Tibial nerve (tissue), 4 donors: ENCODE data around the gene WRAP73. TPM values are rescaled to one million over a fixed set of nuclear protein-coding genes. Genes with fewer than 3 reads are reported as not detected.
A peak's percentile ranks its signal among the peaks of the same experiment; 100 is the strongest.

ENCODE experiments used
- DNase-seq, 2 donors: peaks; one replicate each; pipeline ENCODE4 v3.0.0-alpha.2; 2019; ENCODE audit warnings: low spot score in 2 of 2
- H3K27ac ChIP-seq, 4 donors: fragments of 200-600 bp; sonication (generic) in 3 of 4; one replicate each; pipeline ENCODE4 v1.5.1; 2017 to 2019; ENCODE audit warnings: mild to moderate bottlenecking in 1 of 4
- H3K27me3 ChIP-seq, 2 donors: fragments of 200-600 bp; sonication (generic) in 1 of 2; one replicate each; pipeline versions ENCODE4 v1.5.1 to v1.6.0; 2017 to 2019
- H3K36me3 ChIP-seq, 3 donors: fragments of 200-600 bp; sonication (generic); one replicate each; pipeline ENCODE4 v1.5.1; 2018 to 2019
- H3K4me1 ChIP-seq, 4 donors: fragments of 200-600 bp; sonication (generic) in 3 of 4; one replicate each; pipeline ENCODE4 v1.5.1; 2017 to 2019
- H3K4me3 ChIP-seq, 4 donors: fragments of 200-600 bp; sonication (generic) in 3 of 4; one replicate each; pipeline ENCODE4 v1.5.1; 2017 to 2019; ENCODE audit warnings: mild to moderate bottlenecking in 1 of 4, moderate library complexity in 1 of 4
- H3K9me3 ChIP-seq, 4 donors: fragments of 200-600 bp; sonication (generic) in 3 of 4; one replicate each; pipeline ENCODE4 v1.5.1; 2017 to 2019
- CTCF ChIP-seq, 5 experiments: fragments of 200-600 bp in 3 of 5; fragments of 450-650 bp in 2 of 5; sonication (generic) in 3 of 5; IDR thresholded peaks; one replicate each; pipeline ENCODE4 v1.5.1; 2016 to 2019; ENCODE audit warnings: antibody characterized with exemption in 5 of 5, mild to moderate bottlenecking in 3 of 5, moderate library complexity in 2 of 5
- EP300 ChIP-seq, 2 donors: sonication (generic); formaldehyde crosslinking; IDR thresholded peaks; one replicate each; pipeline ENCODE4 v1.6.1; 2017; ENCODE audit warnings: antibody characterized with exemption in 2 of 2, mild to moderate bottlenecking in 1 of 2
- POLR2A ChIP-seq, 2 donors: fragments of 450-650 bp; IDR thresholded peaks; one replicate each; pipeline ENCODE4 v1.6.1; 2017; ENCODE audit warnings: antibody characterized with exemption in 2 of 2, mild to moderate bottlenecking in 2 of 2, moderate library complexity in 2 of 2
- WGBS, 2 donors: methylation state at CpG; one replicate each; pipeline ENCODE4 v1.1.5; 2018; 5-methylcytosine and 5-hydroxymethylcytosine counted together
- total RNA-seq, 4 donors: library from RNA; depleted of rRNA; stranded (reverse); fragments of >200 nt; gene quantifications; one replicate each; pipeline ENCODE4 v1.1.0, GENCODE V29; 2016

The WRAP73 gene
- total RNA-seq, 4 donors from 2014 or later = 11.1 to 17.1 (median 12.9) TPM

- WGBS, 2 donors = 63 to 64% methylated on average over 20 of the region's 20 CpGs
- peaks cover 0 to 18% of the 10 kb centered on the region in 2 donors for H3K27me3 ChIP-seq
- no peaks in the 10 kb centered on the region for H3K36me3 ChIP-seq
- no peak for TF ChIP-seq POLR2A (IDR thresholded peaks at IDR 0.05)
- peak; percentile 39 to 53 (median 46) for TF ChIP-seq CTCF (IDR thresholded peaks at IDR 0.05)
- no peaks in the 10 kb centered on the region for H3K9me3 ChIP-seq
- H3K27ac ChIP-seq = no peak overlapping the region
- no peak for DNase-seq
- no peak overlapping the region for H3K4me3 ChIP-seq
- peaks cover 3 to 32% (median 15%) of the 10 kb centered on the region in 4 donors for H3K4me1 ChIP-seq
Observed at GRCh38 chr1:3614755-3615742, 34.9 kb downstream of the WRAP73 start.

GRCh38 chr1:3612123-3612522 is 37.8 kb downstream of the WRAP73 start:
- H3K4me3 ChIP-seq = no peak overlapping the region
- H3K4me1 ChIP-seq = peaks cover 0 to 26% (median 16%) of the 10 kb centered on the region in 4 donors
- 72 to 73% methylated on average over 7 of the region's 7 CpGs for WGBS, 2 donors
- TF ChIP-seq EP300 (IDR thresholded peaks at IDR 0.05) = no peak
- DNase-seq = no peak
- no peaks in the 10 kb centered on the region for H3K36me3 ChIP-seq
- no peak overlapping the region for H3K27ac ChIP-seq
- H3K27me3 ChIP-seq = peaks cover 0 to 28% of the 10 kb centered on the region in 2 donors
- H3K9me3 ChIP-seq = no peaks in the 10 kb centered on the region

GRCh38 chr1:3611170-3612019 is 38.5 kb downstream of the WRAP73 start, which contains the start of gene MEGF6:
TSS of gene MEGF6 (minus strand) at chr1:3611508. CDS start at chr1:3611268, 240 bp downstream.
- 2 to 4% methylated on average over 4 to 43 of the region's 87 CpGs for WGBS, 2 donors
- no peak within 1 kb of the TSS for H3K27ac ChIP-seq
- peaks cover 0 to 28% of the 10 kb centered on the region in 2 donors for H3K27me3 ChIP-seq
- H3K4me3 ChIP-seq = peak within 1 kb of the TSS; percentile 24 to 48 (median 35)
- TF ChIP-seq EP300 (IDR thresholded peaks at IDR 0.05) = no peak
- no peaks in the 10 kb centered on the region for H3K9me3 ChIP-seq
- H3K36me3 ChIP-seq = no peaks in the 10 kb centered on the region
- H3K4me1 ChIP-seq = peaks cover 0 to 26% (median 16%) of the 10 kb centered on the region in 4 donors
- DNase-seq = peak in 1 of 2 donors; percentile 44

GRCh38 chr1:3610527-3611169 is 39.3 kb downstream of the WRAP73 start:
- Histone ChIP-seq H3K4me1 (peaks cover 0 to 26% (median 16%) of the 10 kb centered on the region in 4 donors), H3K27ac (no peak overlapping the region), H3K27me3 (peaks cover 0 to 28% of the 10 kb centered on the region in 2 donors), H3K4me3 (peak overlapping the region; percentile 24 to 48 (median 35)), H3K36me3 (no peaks in the 10 kb centered on the region), H3K9me3 (no peaks in the 10 kb centered on the region)
- no peak for DNase-seq
- 1 to 3% methylated on average over 16 to 17 of the region's 27 CpGs for WGBS, 2 donors
- TF ChIP-seq EP300 (IDR thresholded peaks at IDR 0.05) (no peak), POLR2A (IDR thresholded peaks at IDR 0.05) (no peak), CTCF (IDR thresholded peaks at IDR 0.05) (no peak)

- Histone ChIP-seq H3K9me3 (no peaks in the 10 kb centered on the region), H3K4me1 (peaks cover 0 to 26% (median 16%) of the 10 kb centered on the region in 4 donors), H3K4me3 (peak overlapping the region in 1 of 4 donors; percentile 25), H3K36me3 (no peaks in the 10 kb centered on the region), H3K27ac (no peak overlapping the region), H3K27me3 (peaks cover 0 to 28% of the 10 kb centered on the region in 2 donors)
- WGBS, 2 donors = 57 to 65% methylated on average over 19 to 20 of the region's 24 CpGs
- TF ChIP-seq EP300 (IDR thresholded peaks at IDR 0.05) = no peak
- TF ChIP-seq POLR2A (IDR thresholded peaks at IDR 0.05) = no peak
- no peak for TF ChIP-seq CTCF (IDR thresholded peaks at IDR 0.05)
- DNase-seq = no peak
Observed at GRCh38 chr1:3609769-3610526, 40.0 kb downstream of the WRAP73 start.
